Nephron progenitor cell (in vitro differentiated cells): ENCODE results near the gene ACAP2.
"Not testable (repeated sequence)": the region's sequence is repeated elsewhere in the genome, so short reads cannot be mapped to it uniquely, and the experiment has no call there.

ENCODE experiments used
- DNase-seq: peaks from one replicate; pipeline ENCODE4 v3.0.0; 2021
- H3K27ac Mint-ChIP-seq: 2 replicates; pipeline ENCODE4 v1.8.0; 2021; ENCODE audit warnings: mild to moderate bottlenecking, moderate library complexity, mixed read lengths
- H3K27me3 Mint-ChIP-seq: 2 replicates; pipeline ENCODE4 v1.8.0; 2021; ENCODE audit warnings: mild to moderate bottlenecking, low read depth, mixed read lengths; ENCODE audit not compliant: poor library complexity
- H3K36me3 Mint-ChIP-seq: 2 replicates; pipeline ENCODE4 v1.8.0; 2021; ENCODE audit warnings: low read depth, mixed read lengths
- H3K4me1 Mint-ChIP-seq: 2 replicates; pipeline ENCODE4 v1.8.0; 2021; ENCODE audit warnings: mixed read lengths
- H3K4me3 Mint-ChIP-seq: 2 replicates; pipeline ENCODE4 v1.8.0; 2021; ENCODE audit warnings: mild to moderate bottlenecking, moderate library complexity, mixed read lengths
- H3K9me3 Mint-ChIP-seq: 2 replicates; pipeline ENCODE4 v1.8.0; 2021; ENCODE audit warnings: mild to moderate bottlenecking, moderate library complexity, mixed read lengths
- TF ChIP-seq, protein P1 (sequence below): fragments of 200-600 bp; sonication (generic); IDR thresholded peaks from 2 replicates; pipeline ENCODE4 v1.5.0; 2021; ENCODE audit warnings: antibody characterized with exemption

The ACAP2 gene

DNA sequence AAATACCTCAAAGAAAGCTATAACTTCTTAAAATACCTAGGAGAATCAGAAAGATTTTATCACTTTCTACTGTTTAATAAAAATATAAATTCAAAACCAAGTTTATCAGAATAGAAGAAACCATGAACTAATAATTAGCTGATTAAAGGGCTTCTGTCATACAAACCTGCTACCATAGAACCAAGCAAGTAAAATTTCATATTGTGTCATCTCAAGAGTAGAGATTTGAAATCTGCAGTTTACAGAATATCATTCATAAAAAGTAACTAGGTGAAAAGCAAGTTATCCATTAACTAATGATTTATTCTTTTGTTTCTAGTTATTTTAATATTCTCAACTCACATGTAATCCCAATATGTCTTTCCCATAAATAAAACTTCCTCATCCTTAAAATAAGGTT lies 135.1 kb downstream of the ACAP2 start:
- Mint-ChIP-seq H3K4me3 (no peak overlapping the region), H3K9me3 (no peaks in the 10 kb centered on the region), H3K27ac (no peak overlapping the region), H3K36me3 (peaks cover 12% of the 10 kb centered on the region), H3K27me3 (no peaks in the 10 kb centered on the region), H3K4me1 (no peaks in the 10 kb centered on the region)
- no peak for DNase-seq
- TF ChIP-seq, protein P1, sequence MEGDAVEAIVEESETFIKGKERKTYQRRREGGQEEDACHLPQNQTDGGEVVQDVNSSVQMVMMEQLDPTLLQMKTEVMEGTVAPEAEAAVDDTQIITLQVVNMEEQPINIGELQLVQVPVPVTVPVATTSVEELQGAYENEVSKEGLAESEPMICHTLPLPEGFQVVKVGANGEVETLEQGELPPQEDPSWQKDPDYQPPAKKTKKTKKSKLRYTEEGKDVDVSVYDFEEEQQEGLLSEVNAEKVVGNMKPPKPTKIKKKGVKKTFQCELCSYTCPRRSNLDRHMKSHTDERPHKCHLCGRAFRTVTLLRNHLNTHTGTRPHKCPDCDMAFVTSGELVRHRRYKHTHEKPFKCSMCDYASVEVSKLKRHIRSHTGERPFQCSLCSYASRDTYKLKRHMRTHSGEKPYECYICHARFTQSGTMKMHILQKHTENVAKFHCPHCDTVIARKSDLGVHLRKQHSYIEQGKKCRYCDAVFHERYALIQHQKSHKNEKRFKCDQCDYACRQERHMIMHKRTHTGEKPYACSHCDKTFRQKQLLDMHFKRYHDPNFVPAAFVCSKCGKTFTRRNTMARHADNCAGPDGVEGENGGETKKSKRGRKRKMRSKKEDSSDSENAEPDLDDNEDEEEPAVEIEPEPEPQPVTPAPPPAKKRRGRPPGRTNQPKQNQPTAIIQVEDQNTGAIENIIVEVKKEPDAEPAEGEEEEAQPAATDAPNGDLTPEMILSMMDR: no peak

DNA sequence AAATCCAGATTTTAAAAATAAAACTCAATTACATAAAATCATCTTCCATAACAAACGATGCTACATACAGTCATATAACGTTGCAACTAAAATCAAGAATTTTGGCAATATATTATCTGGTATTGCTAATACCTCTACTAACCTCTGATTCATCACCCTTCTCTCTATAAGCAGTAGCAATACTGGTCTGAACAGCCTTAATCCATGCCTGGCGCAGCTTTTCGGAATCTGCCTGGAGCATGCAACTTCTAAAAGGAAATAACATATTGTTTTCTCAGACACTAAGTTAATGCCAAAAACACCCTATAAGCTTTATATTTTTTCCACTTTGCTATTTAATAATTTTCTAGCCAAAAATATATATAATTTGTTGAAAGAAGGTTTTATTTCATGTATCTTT lies 136.5 kb downstream of the ACAP2 start:
- Mint-ChIP-seq H3K36me3 (peaks cover 23% of the 10 kb centered on the region), H3K4me3 (no peak overlapping the region), H3K27me3 (no peaks in the 10 kb centered on the region), H3K9me3 (no peaks in the 10 kb centered on the region), H3K4me1 (no peaks in the 10 kb centered on the region), H3K27ac (no peak overlapping the region)
- TF ChIP-seq, protein P1: no peak
- no peak for DNase-seq

DNA sequence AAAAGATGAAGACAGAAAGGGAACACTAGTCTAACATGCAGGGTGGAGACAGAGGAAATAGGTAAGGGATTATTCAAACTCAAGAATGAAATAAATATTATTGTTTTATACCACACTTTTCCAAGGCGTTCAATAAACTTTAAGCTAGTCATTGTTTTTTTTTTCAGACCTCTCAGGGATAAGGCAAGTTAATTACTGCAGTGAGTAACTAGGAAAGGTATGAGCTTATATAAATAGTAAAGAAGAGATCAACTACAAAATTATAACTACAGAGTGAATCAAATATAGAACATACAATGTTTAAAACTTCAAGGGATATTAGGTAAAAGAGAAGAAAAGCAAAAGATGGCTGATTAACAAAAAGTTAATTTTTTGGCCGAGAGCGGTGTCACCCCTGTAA lies 140.4 kb downstream of the ACAP2 start:
- Mint-ChIP-seq H3K9me3 (no peaks in the 10 kb centered on the region), H3K4me1 (no peaks in the 10 kb centered on the region), H3K27ac (no peak overlapping the region), H3K36me3 (peaks cover 50% of the 10 kb centered on the region), H3K27me3 (no peaks in the 10 kb centered on the region), H3K4me3 (no peak overlapping the region)
- TF ChIP-seq, protein P1: no peak
- no peak for DNase-seq

DNA sequence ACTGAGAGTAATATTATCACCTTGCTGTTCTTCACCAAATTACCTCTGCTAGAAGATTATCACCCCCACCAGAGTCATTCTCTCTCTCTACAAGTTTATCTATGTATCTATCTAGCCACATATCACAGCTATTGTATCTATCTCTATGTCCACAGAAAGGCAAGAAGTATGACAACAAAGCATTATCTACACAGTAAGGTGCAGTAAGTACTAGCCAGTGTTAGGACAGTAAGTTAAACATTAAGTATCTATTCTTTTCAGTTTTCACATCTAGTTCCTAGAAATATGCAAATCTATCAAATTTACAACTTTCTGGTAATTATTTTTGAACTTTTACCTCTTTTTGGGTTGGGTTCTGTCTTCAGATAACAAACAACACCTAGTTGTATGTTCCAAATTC lies 145.4 kb downstream of the ACAP2 start:
- H3K4me1 Mint-ChIP-seq: no peaks in the 10 kb centered on the region
- H3K4me3 Mint-ChIP-seq: no peak overlapping the region
- H3K9me3 Mint-ChIP-seq: no peaks in the 10 kb centered on the region
- TF ChIP-seq, protein P1: no peak
- no peaks in the 10 kb centered on the region for H3K27me3 Mint-ChIP-seq
- H3K27ac Mint-ChIP-seq: no peak overlapping the region
- peaks cover 63% of the 10 kb centered on the region for H3K36me3 Mint-ChIP-seq
- DNase-seq: no peak

DNA sequence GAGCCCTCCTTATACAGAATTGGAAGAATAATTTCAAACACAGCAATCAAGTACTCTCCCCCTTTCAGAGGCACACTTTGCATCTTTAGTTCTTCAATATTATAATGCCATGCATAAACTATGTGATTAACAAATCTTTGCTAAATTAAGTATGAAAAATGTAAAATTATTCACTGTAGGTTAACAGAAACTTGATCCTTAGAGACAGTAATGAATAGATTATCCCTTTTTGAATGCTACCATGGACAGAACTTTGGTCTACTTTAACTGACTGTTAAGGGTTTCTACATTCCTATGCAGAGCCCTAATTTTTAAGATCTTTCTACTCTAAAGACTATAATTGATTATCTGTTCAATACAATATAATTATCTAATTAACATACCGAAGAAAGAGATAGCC lies 146.2 kb downstream of the ACAP2 start:
- Mint-ChIP-seq H3K4me1 (no peaks in the 10 kb centered on the region), H3K4me3 (no peak overlapping the region), H3K27ac (no peak overlapping the region), H3K27me3 (no peaks in the 10 kb centered on the region), H3K36me3 (peaks cover 63% of the 10 kb centered on the region), H3K9me3 (no peaks in the 10 kb centered on the region)
- no peak for DNase-seq
- TF ChIP-seq, protein P1: no peak

DNA sequence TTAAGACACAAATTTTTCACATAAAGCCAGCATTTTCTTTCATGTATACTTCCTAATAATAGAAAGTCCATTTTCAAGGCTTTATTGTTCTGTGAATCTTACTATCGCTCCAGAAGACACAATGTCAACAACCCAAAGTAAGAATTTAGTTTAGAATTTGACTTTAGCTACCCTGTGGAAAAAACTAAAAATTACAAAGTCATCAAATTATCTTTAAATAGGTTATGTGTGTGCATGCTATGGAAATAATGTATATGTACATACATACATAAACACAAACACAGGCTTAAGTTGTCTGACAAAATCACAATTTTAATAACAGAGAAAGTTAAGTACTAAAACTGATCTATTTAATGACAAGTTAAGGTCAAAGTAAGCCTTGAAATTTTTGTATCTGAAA lies 151.7 kb downstream of the ACAP2 start:
- H3K27ac Mint-ChIP-seq: no peak overlapping the region
- no peak overlapping the region for H3K4me3 Mint-ChIP-seq
- H3K27me3 Mint-ChIP-seq: no peaks in the 10 kb centered on the region
- TF ChIP-seq, protein P1: no peak
- no peak for DNase-seq
- H3K4me1 Mint-ChIP-seq: no peaks in the 10 kb centered on the region
- H3K9me3 Mint-ChIP-seq: no peaks in the 10 kb centered on the region
- H3K36me3 Mint-ChIP-seq: peaks cover 63% of the 10 kb centered on the region

DNA sequence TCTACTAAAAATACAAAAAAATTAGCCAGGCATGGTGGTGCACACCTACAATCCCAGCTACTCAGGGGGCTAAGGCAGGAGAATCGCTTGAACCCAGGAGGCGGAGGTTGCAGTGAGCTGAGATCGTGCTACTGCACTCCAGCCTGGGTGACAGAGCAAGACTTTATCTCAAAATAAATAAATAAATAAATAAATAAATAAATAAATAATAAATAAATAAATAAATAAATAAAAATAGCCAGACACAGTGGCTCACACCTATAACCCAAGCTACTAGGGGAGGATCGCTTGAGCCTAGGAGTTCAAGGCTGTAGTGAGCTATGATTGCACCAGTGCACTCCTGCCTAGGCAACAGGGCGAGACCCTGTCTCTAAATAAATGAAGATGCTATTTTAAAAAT lies 152.2 kb downstream of the ACAP2 start:
- H3K27ac Mint-ChIP-seq, H3K9me3 Mint-ChIP-seq, H3K27me3 Mint-ChIP-seq, H3K4me1 Mint-ChIP-seq, DNase-seq, H3K4me3 Mint-ChIP-seq: not testable (repeated sequence)
- peaks cover 60% of the 10 kb centered on the region for H3K36me3 Mint-ChIP-seq
